RWPE2 (cell line): ENCODE data around the gene PCDHGB2.
"Not testable (repeated sequence)": the region's sequence is repeated elsewhere in the genome, so short reads cannot be mapped to it uniquely, and the experiment has no call there.

ENCODE experiments used
- ATAC-seq: fragments of 200-7000 bp; cut with Tn5 transposase; 3 replicates; pipeline ENCODE4 v1.9.1; 2021; ENCODE audit warnings: low read depth
- DNase-seq: peaks from one replicate; pipeline ENCODE4 v3.0.0-alpha.2; 2020; ENCODE audit warnings: low spot score
- H3K27ac ChIP-seq: fragments of 450-650 bp; 2 replicates; pipeline ENCODE4 v1.5.1; 2017; ENCODE audit warnings: mild to moderate bottlenecking; ENCODE audit not compliant: poor library complexity, severe bottlenecking
- H3K27me3 ChIP-seq: fragments of 250-450 bp; sonication (Bioruptor Pico); 2 replicates; pipeline ENCODE4 v1.5.1; 2021; ENCODE audit warnings: mild to moderate bottlenecking, moderate library complexity; ENCODE audit not compliant: insufficient read depth, poor library complexity, severe bottlenecking
- H3K36me3 ChIP-seq: fragments of 250-450 bp; sonication (Bioruptor Pico); 2 replicates; pipeline ENCODE4 v1.5.1; 2020; ENCODE audit warnings: low read depth, mild to moderate bottlenecking, moderate library complexity
- H3K4me1 ChIP-seq: fragments of 250-450 bp; sonication (Bioruptor Pico); 2 replicates; pipeline ENCODE4 v1.5.1; 2021; ENCODE audit warnings: mild to moderate bottlenecking, moderate library complexity; ENCODE audit not compliant: insufficient read depth, poor library complexity, severe bottlenecking
- H3K4me3 ChIP-seq: fragments of 250-450 bp; sonication (Bioruptor Pico); 2 replicates; pipeline ENCODE4 v1.5.1; 2021; ENCODE audit warnings: mild to moderate bottlenecking, moderate library complexity; ENCODE audit not compliant: severe bottlenecking
- H3K9me3 ChIP-seq: fragments of 250-450 bp; sonication (Bioruptor Pico); 2 replicates; pipeline ENCODE4 v1.5.1; 2021; ENCODE audit warnings: mild to moderate bottlenecking, moderate library complexity; ENCODE audit not compliant: severe bottlenecking
- TF ChIP-seq, protein P1 (sequence below): fragments of 450-650 bp; IDR thresholded peaks from one replicate; pipeline ENCODE4 v1.5.1; 2017; ENCODE audit warnings: mild to moderate bottlenecking, moderate library complexity; ENCODE audit not compliant: poor library complexity, severe bottlenecking

The PCDHGB2 gene

GRCh38 chr5:141397756-141398551, 38.2 kb downstream of the PCDHGB2 start, which contains the start of gene PCDHGB5:
TSS of gene PCDHGB5 (plus strand) at chr5:141397947. CDS start at chr5:141398128, 181 bp downstream.
- DNase-seq, H3K4me1 ChIP-seq, H3K27ac ChIP-seq: not testable (repeated sequence)
- TF ChIP-seq, protein P1, sequence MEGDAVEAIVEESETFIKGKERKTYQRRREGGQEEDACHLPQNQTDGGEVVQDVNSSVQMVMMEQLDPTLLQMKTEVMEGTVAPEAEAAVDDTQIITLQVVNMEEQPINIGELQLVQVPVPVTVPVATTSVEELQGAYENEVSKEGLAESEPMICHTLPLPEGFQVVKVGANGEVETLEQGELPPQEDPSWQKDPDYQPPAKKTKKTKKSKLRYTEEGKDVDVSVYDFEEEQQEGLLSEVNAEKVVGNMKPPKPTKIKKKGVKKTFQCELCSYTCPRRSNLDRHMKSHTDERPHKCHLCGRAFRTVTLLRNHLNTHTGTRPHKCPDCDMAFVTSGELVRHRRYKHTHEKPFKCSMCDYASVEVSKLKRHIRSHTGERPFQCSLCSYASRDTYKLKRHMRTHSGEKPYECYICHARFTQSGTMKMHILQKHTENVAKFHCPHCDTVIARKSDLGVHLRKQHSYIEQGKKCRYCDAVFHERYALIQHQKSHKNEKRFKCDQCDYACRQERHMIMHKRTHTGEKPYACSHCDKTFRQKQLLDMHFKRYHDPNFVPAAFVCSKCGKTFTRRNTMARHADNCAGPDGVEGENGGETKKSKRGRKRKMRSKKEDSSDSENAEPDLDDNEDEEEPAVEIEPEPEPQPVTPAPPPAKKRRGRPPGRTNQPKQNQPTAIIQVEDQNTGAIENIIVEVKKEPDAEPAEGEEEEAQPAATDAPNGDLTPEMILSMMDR, result peak; percentile 86
- Histone ChIP-seq H3K27me3 (peaks cover 20% of the 10 kb centered on the region), H3K4me3 (peak within 1 kb of the TSS; percentile 16), H3K9me3 (peaks cover 38% of the 10 kb centered on the region), H3K36me3 (peaks cover 14% of the 10 kb centered on the region)
- ATAC-seq, result peak; percentile 90

DNA sequence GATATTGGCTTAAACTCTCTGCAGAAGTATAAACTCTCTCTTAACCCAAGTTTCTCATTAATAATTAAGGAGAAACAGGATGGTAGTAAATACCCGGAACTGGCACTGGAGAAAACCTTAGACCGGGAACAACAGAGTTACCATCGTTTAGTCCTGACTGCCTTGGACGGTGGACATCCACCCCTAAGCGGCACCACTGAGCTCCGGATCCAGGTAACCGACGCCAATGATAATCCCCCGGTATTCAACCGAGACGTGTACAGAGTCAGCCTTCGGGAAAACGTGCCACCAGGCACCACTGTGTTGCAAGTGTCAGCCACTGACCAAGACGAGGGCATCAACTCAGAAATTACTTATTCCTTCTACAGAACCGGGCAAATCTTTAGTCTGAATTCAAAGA, 38.8 kb downstream of the PCDHGB2 start:
- DNase-seq (no peak), ATAC-seq (no peak)
- Histone ChIP-seq H3K4me1 (no peaks in the 10 kb centered on the region), H3K36me3 (peaks cover 14% of the 10 kb centered on the region), H3K27ac (no peak overlapping the region), H3K4me3 (no peak overlapping the region), H3K9me3 (peaks cover 34% of the 10 kb centered on the region), H3K27me3 (peaks cover 20% of the 10 kb centered on the region)
- TF ChIP-seq, protein P1, result no peak

GRCh38 chr5:141399555-141400258, 39.9 kb downstream of the PCDHGB2 start:
- Histone ChIP-seq H3K4me3 (no peak overlapping the region), H3K9me3 (peaks cover 27% of the 10 kb centered on the region), H3K4me1 (no peaks in the 10 kb centered on the region), H3K27ac (no peak overlapping the region), H3K27me3 (peaks cover 20% of the 10 kb centered on the region), H3K36me3 (peaks cover 14% of the 10 kb centered on the region)
- ATAC-seq (no peak), DNase-seq (no peak)
- TF ChIP-seq, protein P1, result no peak

- ATAC-seq (peak; percentile 42; the same call in 1 of the 3 replicates), DNase-seq (no peak)
- peak within 1 kb of the TSS; percentile 20 for H3K4me3 ChIP-seq
- peaks cover 3% of the 10 kb centered on the region for H3K4me1 ChIP-seq
- TF ChIP-seq, protein P1, result peak; percentile 53
- no peak within 1 kb of the TSS for H3K27ac ChIP-seq
- H3K9me3 ChIP-seq, result peaks cover 31% of the 10 kb centered on the region
- peaks cover 14% of the 10 kb centered on the region for H3K36me3 ChIP-seq
- H3K27me3 ChIP-seq, result peaks cover 16% of the 10 kb centered on the region
Observed at GRCh38 chr5:141402553-141403243, 42.9 kb downstream of the PCDHGB2 start, which contains the start of gene PCDHGA9. TSS of gene PCDHGA9 (plus strand) at chr5:141402778. CDS start at chr5:141402953, 175 bp downstream.
